DND-41 (cell line): ENCODE measurements around the gene HEATR3.

Experiments used
- EZH2 ChIP-seq: IDR thresholded peaks from 3 replicates; pipeline ENCODE4 v1.6.1; 2012; ENCODE audit warnings: borderline replicate concordance, low read depth, mild to moderate bottlenecking, moderate library complexity, low read length, inconsistent platforms; ENCODE audit not compliant: severe bottlenecking
- TF ChIP-seq, protein P1 (sequence below): IDR thresholded peaks from 2 replicates; pipeline ENCODE4 v1.5.1; 2012; ENCODE audit warnings: borderline replicate concordance, low read length, moderate library complexity, mild to moderate bottlenecking; ENCODE audit not compliant: poor library complexity, severe bottlenecking; ENCODE audit errors: extremely low read depth

- TF ChIP-seq, protein P1, sequence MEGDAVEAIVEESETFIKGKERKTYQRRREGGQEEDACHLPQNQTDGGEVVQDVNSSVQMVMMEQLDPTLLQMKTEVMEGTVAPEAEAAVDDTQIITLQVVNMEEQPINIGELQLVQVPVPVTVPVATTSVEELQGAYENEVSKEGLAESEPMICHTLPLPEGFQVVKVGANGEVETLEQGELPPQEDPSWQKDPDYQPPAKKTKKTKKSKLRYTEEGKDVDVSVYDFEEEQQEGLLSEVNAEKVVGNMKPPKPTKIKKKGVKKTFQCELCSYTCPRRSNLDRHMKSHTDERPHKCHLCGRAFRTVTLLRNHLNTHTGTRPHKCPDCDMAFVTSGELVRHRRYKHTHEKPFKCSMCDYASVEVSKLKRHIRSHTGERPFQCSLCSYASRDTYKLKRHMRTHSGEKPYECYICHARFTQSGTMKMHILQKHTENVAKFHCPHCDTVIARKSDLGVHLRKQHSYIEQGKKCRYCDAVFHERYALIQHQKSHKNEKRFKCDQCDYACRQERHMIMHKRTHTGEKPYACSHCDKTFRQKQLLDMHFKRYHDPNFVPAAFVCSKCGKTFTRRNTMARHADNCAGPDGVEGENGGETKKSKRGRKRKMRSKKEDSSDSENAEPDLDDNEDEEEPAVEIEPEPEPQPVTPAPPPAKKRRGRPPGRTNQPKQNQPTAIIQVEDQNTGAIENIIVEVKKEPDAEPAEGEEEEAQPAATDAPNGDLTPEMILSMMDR, result no peak
- no peak for TF ChIP-seq EZH2
Observed at GRCh38 chr16:50017553-50017952, 48.2 kb upstream of the HEATR3 start.
